HUES64 (cell line): Measurements from ENCODE around the gene ACTR3C.
A peak's percentile ranks its signal among the peaks of the same experiment; 100 is the strongest.

Experiments
- H3K27ac ChIP-seq: 2 replicates; pipeline ENCODE4 v1.7.0; 2013; ENCODE audit warnings: low read depth, low read length, inconsistent platforms
- H3K27me3 ChIP-seq: 2 replicates; pipeline ENCODE4 v1.6.1; 2013; ENCODE audit warnings: mild to moderate bottlenecking, low read length; ENCODE audit not compliant: insufficient read depth
- H3K36me3 ChIP-seq: 2 replicates; pipeline ENCODE4 v1.6.1; 2013; ENCODE audit warnings: mild to moderate bottlenecking, low read length; ENCODE audit not compliant: insufficient read depth
- H3K4me1 ChIP-seq: 2 replicates; pipeline ENCODE4 v1.6.1; 2013; ENCODE audit warnings: mild to moderate bottlenecking, low read length, moderate library complexity; ENCODE audit not compliant: insufficient read depth
- H3K4me3 ChIP-seq: 2 replicates; pipeline ENCODE4 v1.5.1; 2013; ENCODE audit warnings: mild to moderate bottlenecking, low read length, moderate library complexity
- H3K9ac ChIP-seq: 2 replicates; pipeline ENCODE4 v1.6.1; 2013; ENCODE audit warnings: mild to moderate bottlenecking, low read depth, low read length
- H3K9me3 ChIP-seq: 2 replicates; pipeline ENCODE4 v1.6.1; 2013; ENCODE audit warnings: low read depth, low read length; ENCODE audit not compliant: insufficient read depth
- WGBS: fragments of 150-250, 120-280 bp; methylation state at CpG from one replicate; pipeline ENCODE4 v1.1.7; 2013; ENCODE audit warnings: missing lambda C conversion rate; 5-methylcytosine and 5-hydroxymethylcytosine counted together

The ACTR3C gene

DNA sequence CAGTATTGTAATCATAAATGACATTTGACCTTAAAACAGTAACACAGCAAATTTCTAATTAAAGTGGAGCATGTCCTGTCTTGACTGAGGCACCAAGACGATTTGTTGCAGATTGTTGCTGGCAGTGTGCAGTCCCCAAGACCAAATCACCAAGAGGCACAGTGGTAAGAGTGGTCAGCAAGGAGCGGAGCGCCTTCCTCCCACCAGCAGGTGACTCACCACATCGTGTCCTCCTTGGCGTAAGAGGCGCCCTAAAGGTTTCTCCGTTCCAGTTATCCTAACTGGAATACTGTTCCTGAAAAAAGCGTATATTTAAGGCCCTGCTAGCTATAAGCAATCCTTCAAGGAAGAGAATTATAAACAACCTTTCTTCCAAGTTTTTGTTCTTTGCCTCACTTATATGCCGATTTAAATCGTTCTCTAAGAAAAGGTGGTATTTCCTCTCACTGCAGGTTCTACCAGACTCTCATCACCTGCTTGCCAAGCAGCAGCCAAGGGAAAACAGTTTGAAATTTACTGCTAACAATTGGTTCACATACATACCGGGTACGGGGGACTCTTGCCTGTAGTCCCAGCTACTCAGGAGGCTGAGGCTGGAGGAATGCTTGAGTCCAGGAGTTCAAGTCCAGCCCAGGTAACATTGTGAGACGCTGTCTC lies 34.6 kb upstream of the ACTR3C start:
- no peak overlapping the region for H3K4me3 ChIP-seq
- H3K9ac ChIP-seq = no peak overlapping the region
- no peaks in the 10 kb centered on the region for H3K36me3 ChIP-seq
- H3K27me3 ChIP-seq = no peaks in the 10 kb centered on the region
- WGBS = 75% methylated on average over 13 of the region's 13 CpGs
- H3K9me3 ChIP-seq = no peaks in the 10 kb centered on the region
- peaks cover 26% of the 10 kb centered on the region for H3K4me1 ChIP-seq
- no peak overlapping the region for H3K27ac ChIP-seq

DNA sequence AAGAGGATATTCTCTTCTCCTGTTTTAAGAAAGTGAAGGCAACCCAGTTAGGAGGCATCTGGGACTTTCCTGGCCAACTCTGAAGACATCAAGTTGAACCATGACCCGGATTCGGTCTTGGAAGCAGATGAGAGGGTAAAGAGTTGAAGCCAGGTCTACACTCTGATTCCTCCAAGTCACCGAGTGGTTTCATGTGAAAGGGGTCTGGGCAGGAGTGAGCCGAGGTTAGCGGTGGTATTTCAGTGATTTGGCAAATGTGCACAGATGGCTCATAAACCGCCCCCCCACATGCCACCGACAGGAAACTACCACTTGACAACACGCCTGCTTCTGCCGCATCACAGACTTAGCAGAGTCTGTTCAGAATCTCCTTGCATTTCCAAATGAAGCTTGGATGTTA lies 33.9 kb upstream of the ACTR3C start:
- WGBS = 80% methylated on average over 9 of the region's 9 CpGs
- H3K27me3 ChIP-seq = no peaks in the 10 kb centered on the region
- H3K9me3 ChIP-seq = no peaks in the 10 kb centered on the region
- H3K4me3 ChIP-seq = no peak overlapping the region
- H3K4me1 ChIP-seq = peaks cover 20% of the 10 kb centered on the region
- H3K27ac ChIP-seq = no peak overlapping the region
- no peak overlapping the region for H3K9ac ChIP-seq
- H3K36me3 ChIP-seq = no peaks in the 10 kb centered on the region

DNA sequence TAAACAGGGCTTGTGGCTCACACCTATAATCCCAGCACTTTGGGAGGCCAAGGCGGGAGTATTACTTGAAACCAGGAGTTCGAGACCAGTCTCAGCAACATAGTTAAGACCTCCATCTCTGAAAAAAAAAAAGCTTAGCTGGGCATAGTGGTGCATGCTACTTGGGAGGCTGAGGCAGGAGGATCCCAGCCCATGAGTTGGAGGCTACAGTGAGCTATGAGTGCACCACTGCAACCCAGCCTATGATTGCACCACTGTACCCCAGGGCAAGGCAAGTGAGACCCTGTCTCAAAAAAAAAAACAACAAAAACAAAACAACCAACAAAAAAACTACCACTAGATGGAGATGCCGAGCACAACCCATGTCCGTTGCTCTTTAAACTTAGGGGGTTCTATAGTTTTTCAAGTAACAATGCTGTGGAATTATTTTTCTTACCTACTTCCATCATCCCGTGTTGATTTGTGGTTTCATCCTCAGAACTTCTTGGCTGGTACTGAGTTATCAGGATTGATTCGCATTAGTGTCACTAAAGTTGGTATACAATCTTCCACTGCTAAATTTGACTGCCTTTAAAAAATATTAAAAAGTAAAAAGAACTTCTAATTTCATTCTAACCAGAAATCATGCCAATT lies 33.0 kb upstream of the ACTR3C start:
- no peak overlapping the region for H3K4me3 ChIP-seq
- peaks cover 11% of the 10 kb centered on the region; the same call in 1 of the 2 replicates for H3K4me1 ChIP-seq
- 64% methylated on average over 4 of the region's 6 CpGs for WGBS
- H3K36me3 ChIP-seq = no peaks in the 10 kb centered on the region
- H3K9me3 ChIP-seq = no peaks in the 10 kb centered on the region
- H3K27ac ChIP-seq = no peak overlapping the region
- no peaks in the 10 kb centered on the region for H3K27me3 ChIP-seq
- H3K9ac ChIP-seq = no peak overlapping the region

DNA sequence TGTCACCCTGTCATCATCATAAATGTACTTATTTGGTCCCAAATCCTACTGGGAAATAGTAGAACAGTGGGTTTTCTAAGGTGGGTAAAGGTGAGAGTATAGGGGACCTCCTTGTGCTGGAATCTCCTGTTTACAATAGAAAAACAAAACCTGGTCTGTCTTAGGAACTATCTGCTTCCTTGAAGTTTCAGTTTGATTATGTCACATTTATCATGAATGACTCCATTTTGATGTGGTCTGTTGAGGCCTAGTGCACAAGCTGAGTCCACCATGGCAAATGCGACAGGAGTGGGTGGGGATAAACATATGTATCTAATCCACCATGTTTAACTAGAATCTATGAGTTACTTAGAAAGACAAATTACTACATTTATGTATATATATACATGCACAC lies 32.3 kb upstream of the ACTR3C start:
- H3K9me3 ChIP-seq = no peaks in the 10 kb centered on the region
- 0 out of 2 replicates have a peak, but pooled peaks cover 8% of the 10 kb centered on the region for H3K4me1 ChIP-seq
- no peak overlapping the region for H3K27ac ChIP-seq
- no peak overlapping the region for H3K4me3 ChIP-seq
- no peaks in the 10 kb centered on the region for H3K36me3 ChIP-seq
- no peaks in the 10 kb centered on the region for H3K27me3 ChIP-seq
- WGBS = no CpG with 5 or more reads among the region's 1 CpG
- H3K9ac ChIP-seq = no peak overlapping the region

DNA sequence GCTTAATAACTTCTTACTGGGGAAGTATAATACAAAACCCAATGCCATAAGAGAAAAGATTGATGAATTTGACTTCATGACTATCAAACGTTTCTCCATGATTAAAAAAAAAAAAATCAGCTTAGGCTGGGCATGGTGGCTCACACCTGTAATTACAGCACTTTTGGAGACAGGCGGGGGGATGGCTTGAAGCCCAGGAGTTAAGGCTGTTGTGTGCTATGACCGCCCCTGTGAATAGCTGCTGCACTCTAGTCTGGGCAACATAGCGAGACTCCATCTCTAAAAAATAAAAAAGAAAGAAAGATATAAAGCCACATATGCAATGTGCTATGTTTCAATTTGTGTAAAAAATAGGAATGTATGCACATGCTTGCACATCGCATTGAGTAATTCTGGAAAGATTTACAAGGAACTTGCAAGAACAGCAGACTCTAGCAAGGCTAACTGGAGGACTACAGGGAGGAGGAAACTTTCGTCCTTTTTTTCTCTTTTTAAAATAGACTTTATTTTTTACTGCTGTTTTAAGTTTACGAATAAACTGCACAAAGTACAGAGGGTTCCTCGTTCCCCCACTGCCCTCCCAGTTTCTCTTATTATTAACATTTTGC lies 28.3 kb upstream of the ACTR3C start:
- Histone ChIP-seq H3K9me3 (0 out of 2 replicates have a peak, but pooled peaks cover 3% of the 10 kb centered on the region), H3K4me3 (no peak overlapping the region), H3K27me3 (no peaks in the 10 kb centered on the region), H3K27ac (no peak overlapping the region), H3K4me1 (no peaks in the 10 kb centered on the region), H3K9ac (no peak overlapping the region), H3K36me3 (no peaks in the 10 kb centered on the region)
- 77% methylated on average over 5 of the region's 8 CpGs for WGBS

DNA sequence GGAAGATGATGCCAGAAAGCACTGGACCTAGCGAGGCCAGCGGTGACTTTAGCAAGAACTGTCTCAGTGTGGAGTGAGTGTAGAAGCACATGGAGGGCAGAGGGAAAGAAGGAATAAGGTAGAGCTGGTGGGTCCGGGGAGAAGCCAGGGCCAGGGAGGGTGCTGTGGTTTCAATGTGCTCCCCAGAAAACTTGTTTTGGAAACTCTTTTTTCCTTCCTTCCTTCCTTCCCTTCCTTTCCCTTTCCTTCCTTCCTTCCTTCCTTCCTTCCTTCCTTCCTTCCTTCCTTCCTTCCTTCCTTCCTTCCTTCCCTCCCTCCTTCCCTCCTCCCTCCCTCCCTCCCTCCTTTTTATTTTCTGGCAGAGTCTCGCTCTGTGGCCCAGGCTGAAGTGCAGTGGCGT lies 23.6 kb upstream of the ACTR3C start:
- Histone ChIP-seq H3K9me3 (peaks cover 13% of the 10 kb centered on the region; the same call in 1 of the 2 replicates), H3K4me1 (peaks cover 12% of the 10 kb centered on the region), H3K9ac (no peak overlapping the region), H3K36me3 (no peaks in the 10 kb centered on the region), H3K27ac (no peak overlapping the region), H3K4me3 (no peak overlapping the region), H3K27me3 (peaks cover 23% of the 10 kb centered on the region)
- 94% methylated on average over 5 of the region's 5 CpGs for WGBS

DNA sequence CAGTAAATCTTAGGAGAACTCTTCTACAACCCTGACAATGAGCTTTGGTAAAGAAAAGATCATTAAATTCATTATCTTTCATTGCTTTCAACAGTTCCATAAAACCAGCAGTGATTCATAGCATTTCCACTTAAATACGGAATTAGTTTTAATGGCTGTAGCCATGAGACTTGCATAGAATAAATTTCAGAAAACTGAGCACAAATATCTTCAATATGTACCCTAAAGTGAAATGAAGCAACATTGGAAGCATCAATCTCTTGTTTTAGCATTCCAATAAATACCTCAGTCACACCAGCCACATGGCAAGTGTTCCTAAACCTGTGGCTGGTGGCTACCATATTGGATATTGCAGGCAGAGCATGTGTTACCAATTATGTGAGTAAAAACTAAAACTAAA lies 21.7 kb upstream of the ACTR3C start:
- no peak overlapping the region for H3K9ac ChIP-seq
- WGBS = 94% methylated on average over 1 of the region's 1 CpG
- H3K9me3 ChIP-seq = peaks cover 13% of the 10 kb centered on the region; the same call in 1 of the 2 replicates
- H3K4me1 ChIP-seq = peaks cover 14% of the 10 kb centered on the region
- H3K4me3 ChIP-seq = no peak overlapping the region
- H3K27ac ChIP-seq = no peak overlapping the region
- no peaks in the 10 kb centered on the region for H3K36me3 ChIP-seq
- peaks cover 38% of the 10 kb centered on the region for H3K27me3 ChIP-seq

DNA sequence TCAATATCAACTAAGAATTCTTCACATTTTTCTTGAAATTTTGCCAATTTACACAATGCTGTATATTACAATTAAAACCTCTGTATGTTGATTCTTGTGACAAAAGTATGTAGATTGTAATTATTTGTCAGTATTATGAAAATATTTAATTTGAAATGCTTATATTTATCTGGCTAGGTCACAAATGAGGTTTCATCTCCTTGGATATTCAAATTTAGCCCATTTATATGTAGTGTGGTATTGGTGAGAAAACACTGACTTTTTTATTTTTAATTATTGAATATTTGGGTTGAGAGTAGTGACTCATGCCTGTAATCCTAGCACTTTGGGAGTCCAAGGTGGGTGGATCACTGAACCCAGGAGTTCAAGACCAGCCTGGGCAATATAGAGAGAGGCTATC lies 21.0 kb upstream of the ACTR3C start:
- Histone ChIP-seq H3K9ac (no peak overlapping the region), H3K27ac (no peak overlapping the region), H3K4me3 (no peak overlapping the region), H3K9me3 (peaks cover 13% of the 10 kb centered on the region; the same call in 1 of the 2 replicates), H3K36me3 (peaks cover 1% of the 10 kb centered on the region; the same call in 1 of the 2 replicates), H3K27me3 (peaks cover 41% of the 10 kb centered on the region), H3K4me1 (peaks cover 19% of the 10 kb centered on the region)

DNA sequence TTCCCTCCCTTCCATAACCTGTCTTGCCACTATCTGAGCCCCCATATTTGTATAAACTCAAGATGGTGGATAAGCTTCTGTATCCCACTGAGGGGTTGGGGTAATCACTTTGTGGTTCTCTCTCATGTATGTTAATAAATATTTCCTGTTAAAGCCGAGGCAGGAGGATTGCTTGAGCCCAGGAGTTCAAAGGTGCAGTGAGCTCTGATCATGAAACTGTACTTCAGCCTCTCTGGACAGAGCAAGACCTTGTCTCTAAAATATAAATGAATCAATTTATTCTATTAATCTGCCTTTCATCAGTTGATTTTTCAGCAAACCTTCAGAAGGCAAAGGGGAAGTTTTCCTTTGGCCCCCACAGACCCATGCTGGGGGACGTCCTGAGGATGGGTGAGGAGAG lies 19.9 kb upstream of the ACTR3C start:
- Histone ChIP-seq H3K9me3 (peaks cover 13% of the 10 kb centered on the region; the same call in 1 of the 2 replicates), H3K4me3 (no peak overlapping the region), H3K4me1 (peaks cover 19% of the 10 kb centered on the region), H3K36me3 (peaks cover 8% of the 10 kb centered on the region), H3K27me3 (peaks cover 41% of the 10 kb centered on the region), H3K9ac (no peak overlapping the region), H3K27ac (no peak overlapping the region)
- 80% methylated on average over 2 of the region's 2 CpGs for WGBS

DNA sequence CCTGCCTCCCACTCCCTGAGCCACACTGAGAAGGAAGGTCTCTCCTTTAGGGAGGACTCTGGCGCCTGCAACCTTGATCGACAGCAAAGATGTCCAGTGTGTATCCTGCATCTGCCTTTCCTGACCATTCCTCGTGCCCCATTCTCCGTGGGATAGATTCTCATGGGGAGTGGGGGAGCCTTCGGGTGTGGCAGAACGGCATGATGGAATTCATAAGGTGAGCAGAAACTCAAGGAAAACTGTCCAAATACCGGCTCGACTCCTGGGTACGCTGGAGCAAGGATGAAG lies 18.7 kb upstream of the ACTR3C start:
- H3K27me3 ChIP-seq = peaks cover 41% of the 10 kb centered on the region
- peak overlapping the region; percentile 50 for H3K4me3 ChIP-seq
- H3K9ac ChIP-seq = peak overlapping the region; percentile 15; the same call in 1 of the 2 replicates
- H3K36me3 ChIP-seq = peaks cover 19% of the 10 kb centered on the region
- WGBS = 84% methylated on average over 9 of the region's 9 CpGs
- no peak overlapping the region for H3K27ac ChIP-seq
- H3K9me3 ChIP-seq = peaks cover 10% of the 10 kb centered on the region; the same call in 1 of the 2 replicates
- peaks cover 19% of the 10 kb centered on the region for H3K4me1 ChIP-seq

DNA sequence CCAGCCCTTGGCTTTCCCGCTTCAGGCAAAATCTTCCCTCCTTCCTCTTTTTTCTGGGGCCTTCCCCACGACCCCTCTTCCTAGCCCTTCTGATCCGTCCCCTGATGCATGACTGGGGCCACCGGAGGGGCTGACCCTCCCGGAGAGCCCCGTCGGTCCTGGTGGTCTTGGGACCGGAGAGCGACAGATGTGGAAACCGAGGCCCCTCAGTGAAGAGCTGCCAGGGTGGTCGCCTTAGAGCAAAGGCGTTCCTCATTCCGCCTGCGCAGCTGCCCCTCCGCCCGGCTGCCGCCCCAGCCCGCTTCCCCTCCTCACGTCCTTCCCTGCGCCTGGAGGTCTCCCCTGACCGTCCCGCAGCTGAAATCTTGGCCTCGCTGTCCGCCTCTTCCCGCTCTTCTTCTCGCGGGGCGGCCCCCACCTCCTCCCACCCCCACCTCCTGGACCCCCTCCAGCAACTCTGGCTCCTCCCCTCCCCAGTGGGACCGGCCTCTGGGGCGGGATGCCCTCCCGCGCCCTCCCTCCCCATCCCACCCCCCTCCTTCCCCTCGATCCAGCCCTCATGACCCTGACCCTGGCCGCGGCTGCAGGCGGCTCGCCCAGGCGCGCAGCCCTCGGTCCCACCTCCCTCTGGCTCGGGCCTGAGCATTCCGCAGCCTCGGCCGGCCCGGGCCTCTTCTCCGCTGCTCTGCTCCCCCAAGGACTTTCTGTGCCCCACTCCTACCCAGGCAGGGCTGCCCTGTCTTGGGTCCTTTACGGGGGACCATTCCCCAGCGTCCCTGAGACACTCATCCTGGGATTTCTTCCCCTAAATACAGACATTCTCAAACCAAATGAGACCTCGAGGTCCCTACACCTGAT lies 18.1 kb upstream of the ACTR3C start, which contains the start of gene RARRES2:
Gene RARRES2, minus strand, starts transcription at position 367 of the 858 bp plus-strand sequence. CDS start 1,020 bp downstream, outside the sequence.
- 1% methylated on average over 49 of the region's 49 CpGs for WGBS
- H3K27ac ChIP-seq = no peak within 1 kb of the TSS
- H3K9ac ChIP-seq = peak within 1 kb of the TSS; percentile 71
- H3K27me3 ChIP-seq = peaks cover 41% of the 10 kb centered on the region
- peaks cover 10% of the 10 kb centered on the region; the same call in 1 of the 2 replicates for H3K9me3 ChIP-seq
- peak within 1 kb of the TSS; percentile 70 for H3K4me3 ChIP-seq
- H3K36me3 ChIP-seq = peaks cover 25% of the 10 kb centered on the region
- H3K4me1 ChIP-seq = peaks cover 20% of the 10 kb centered on the region
